Neural cell (in vitro differentiated cells): ENCODE data around the gene NUDT21.

Source experiments
- CTCF ChIP-seq: fragments of 450-650 bp; IDR thresholded peaks from 2 replicates; pipeline ENCODE4 v1.5.1; 2014; ENCODE audit warnings: antibody characterized with exemption, mild to moderate bottlenecking, moderate library complexity; ENCODE audit not compliant: poor library complexity, severe bottlenecking
- EZH2 ChIP-seq: fragments of 200-600, 300-800 bp; shearing (Covaris generic), sonication (generic); IDR thresholded peaks from 2 replicates; pipeline ENCODE4 v1.6.1; 2014; ENCODE audit warnings: antibody characterized with exemption, low read length, borderline replicate concordance, mild to moderate bottlenecking; ENCODE audit not compliant: insufficient read depth, poor library complexity, severe bottlenecking
- MXI1 ChIP-seq: fragments of 450-650 bp; conservative IDR thresholded peaks from 2 replicates; pipeline ENCODE4 v1.6.1; 2014; ENCODE audit warnings: antibody characterized with exemption, mild to moderate bottlenecking; ENCODE audit not compliant: poor library complexity, severe bottlenecking
- TAF1 ChIP-seq: IDR thresholded peaks from 2 replicates; pipeline ENCODE4 v1.6.1; 2012; ENCODE audit warnings: low read depth
- TF ChIP-seq, protein P1 (sequence below): IDR thresholded peaks from 2 replicates; pipeline ENCODE4 v1.6.1; 2012; ENCODE audit warnings: borderline replicate concordance

DNA sequence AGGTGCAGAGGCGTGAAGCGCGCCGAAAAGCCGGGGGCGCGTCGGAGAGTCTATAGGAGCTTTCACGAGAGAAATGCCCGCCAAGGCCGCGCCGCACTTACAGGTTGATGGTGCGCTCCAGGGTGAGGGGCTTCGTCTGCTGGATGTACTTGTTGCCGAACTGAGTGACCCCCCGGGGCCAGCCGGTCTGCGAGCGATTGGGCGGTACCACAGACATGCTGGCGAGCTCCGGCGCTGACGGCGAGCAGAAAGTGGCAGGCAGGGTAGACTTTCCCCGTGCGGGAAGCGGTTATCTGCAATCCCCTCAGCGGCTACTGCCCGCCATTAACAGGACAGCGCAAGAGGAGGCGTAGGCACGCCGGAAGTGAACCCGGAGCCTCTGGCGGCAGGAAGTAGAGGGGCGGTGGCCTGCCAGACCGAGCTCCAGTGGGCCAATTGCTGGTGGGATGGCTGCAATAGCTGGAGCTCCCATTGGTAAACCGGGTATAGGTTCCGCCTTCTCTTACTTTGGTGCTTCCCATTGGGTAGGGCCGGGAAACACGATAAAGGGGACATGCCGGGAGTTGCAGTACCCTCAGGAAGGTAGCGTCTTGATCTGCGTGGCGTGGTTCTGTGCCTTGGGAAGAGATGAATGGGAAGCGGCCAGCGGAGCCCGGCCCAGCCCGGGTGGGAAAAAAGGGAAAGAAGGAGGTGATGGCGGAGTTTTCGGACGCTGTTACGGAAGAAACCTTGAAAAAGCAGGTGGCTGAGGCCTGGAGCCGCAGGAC lies at the start of gene NUDT21, which contains the start of gene OGFOD1:
- peak; percentile 86 for TF ChIP-seq TAF1
- no peak for TF ChIP-seq CTCF
- TF ChIP-seq, protein P1, sequence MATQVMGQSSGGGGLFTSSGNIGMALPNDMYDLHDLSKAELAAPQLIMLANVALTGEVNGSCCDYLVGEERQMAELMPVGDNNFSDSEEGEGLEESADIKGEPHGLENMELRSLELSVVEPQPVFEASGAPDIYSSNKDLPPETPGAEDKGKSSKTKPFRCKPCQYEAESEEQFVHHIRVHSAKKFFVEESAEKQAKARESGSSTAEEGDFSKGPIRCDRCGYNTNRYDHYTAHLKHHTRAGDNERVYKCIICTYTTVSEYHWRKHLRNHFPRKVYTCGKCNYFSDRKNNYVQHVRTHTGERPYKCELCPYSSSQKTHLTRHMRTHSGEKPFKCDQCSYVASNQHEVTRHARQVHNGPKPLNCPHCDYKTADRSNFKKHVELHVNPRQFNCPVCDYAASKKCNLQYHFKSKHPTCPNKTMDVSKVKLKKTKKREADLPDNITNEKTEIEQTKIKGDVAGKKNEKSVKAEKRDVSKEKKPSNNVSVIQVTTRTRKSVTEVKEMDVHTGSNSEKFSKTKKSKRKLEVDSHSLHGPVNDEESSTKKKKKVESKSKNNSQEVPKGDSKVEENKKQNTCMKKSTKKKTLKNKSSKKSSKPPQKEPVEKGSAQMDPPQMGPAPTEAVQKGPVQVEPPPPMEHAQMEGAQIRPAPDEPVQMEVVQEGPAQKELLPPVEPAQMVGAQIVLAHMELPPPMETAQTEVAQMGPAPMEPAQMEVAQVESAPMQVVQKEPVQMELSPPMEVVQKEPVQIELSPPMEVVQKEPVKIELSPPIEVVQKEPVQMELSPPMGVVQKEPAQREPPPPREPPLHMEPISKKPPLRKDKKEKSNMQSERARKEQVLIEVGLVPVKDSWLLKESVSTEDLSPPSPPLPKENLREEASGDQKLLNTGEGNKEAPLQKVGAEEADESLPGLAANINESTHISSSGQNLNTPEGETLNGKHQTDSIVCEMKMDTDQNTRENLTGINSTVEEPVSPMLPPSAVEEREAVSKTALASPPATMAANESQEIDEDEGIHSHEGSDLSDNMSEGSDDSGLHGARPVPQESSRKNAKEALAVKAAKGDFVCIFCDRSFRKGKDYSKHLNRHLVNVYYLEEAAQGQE = peak; percentile 79
- TF ChIP-seq EZH2 = no peak
- peak; percentile 96 for TF ChIP-seq MXI1
